Colonic mucosa (tissue), 4 donors: ENCODE results near the gene DBF4B. TPM values are rescaled to one million over a fixed set of nuclear protein-coding genes. Genes with fewer than 3 reads are reported as not detected.

Experiments used
- DNase-seq: peaks from one replicate; pipeline ENCODE4 v3.0.0-alpha.2; 2020
- H3K27ac ChIP-seq: fragments of 200-600 bp; one replicate; pipeline ENCODE4 v1.8.0; 2021
- H3K27me3 ChIP-seq: fragments of 200-600 bp; one replicate; pipeline ENCODE4 v1.8.0; 2021
- H3K36me3 ChIP-seq: fragments of 200-600 bp; one replicate; pipeline ENCODE4 v1.8.0; 2021
- H3K4me1 ChIP-seq: fragments of 200-600 bp; one replicate; pipeline ENCODE4 v1.8.0; 2021; ENCODE audit warnings: mild to moderate bottlenecking
- H3K4me3 ChIP-seq: fragments of 200-600 bp; one replicate; pipeline ENCODE4 v1.8.0; 2021
- H3K9ac ChIP-seq, 2 donors: one replicate each; pipeline ENCODE4 v1.7.0; 2013; ENCODE audit warnings: control low read depth in 2 of 2, low read depth in 2 of 2, low read length in 2 of 2
- H3K9me3 ChIP-seq: fragments of 200-600 bp; one replicate; pipeline ENCODE4 v1.8.0; 2021
- intact Hi-C: fragments of 100-400 bp; cut with DNase I; formaldehyde crosslinking; loops from one replicate; pipeline ENCODE4 v1.14.1; 2022
- total RNA-seq, 2 donors: library from RNA; stranded (reverse); fragmentation: NEBNext Ultra II Directional in 1 of 2; extraction: Animal tissue kit (Norgen Biotek cat#: 25700) in 1 of 2; gene quantifications; one replicate each; pipeline ENCODE4 v1.2.1, GENCODE V29; 2021
- TF ChIP-seq, protein P1 (sequence below): fragments of 200-600 bp; IDR thresholded peaks from one replicate; pipeline ENCODE4 v1.8.0; 2022; ENCODE audit warnings: antibody characterized with exemption, mild to moderate bottlenecking
- donor health status: healthy.
- donor health status: DM: no; HTN: no; CAD: no.
- donor health status: DM: no; HTN: no; CAD: no.

The DBF4B gene, protein sequence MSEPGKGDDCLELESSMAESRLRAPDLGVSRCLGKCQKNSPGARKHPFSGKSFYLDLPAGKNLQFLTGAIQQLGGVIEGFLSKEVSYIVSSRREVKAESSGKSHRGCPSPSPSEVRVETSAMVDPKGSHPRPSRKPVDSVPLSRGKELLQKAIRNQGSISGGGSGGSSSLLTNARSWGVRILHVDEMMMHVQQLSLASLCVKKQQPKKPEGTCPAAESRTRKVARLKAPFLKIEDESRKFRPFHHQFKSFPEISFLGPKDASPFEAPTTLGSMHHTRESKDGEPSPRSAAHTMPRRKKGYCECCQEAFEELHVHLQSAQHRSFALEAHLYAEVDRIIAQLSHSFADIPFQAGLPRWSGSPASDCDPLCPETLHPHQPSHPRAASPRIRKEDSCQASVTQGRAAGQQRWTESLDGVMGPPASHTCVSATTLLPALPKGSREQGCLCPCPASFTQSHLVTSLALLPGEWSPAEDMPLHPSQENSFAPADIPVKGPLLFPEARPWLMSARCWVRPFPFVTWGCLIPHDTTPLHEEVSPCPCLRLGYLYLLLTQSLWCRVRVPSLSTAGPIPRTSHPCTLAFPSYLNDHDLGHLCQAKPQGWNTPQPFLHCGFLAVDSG
- total RNA-seq, result 10 to 100 TPM in 1 of 2 donors, 1 to 10 TPM in 1; 5.6 to 14.4 TPM

GRCh38 chr17:44708401-44709263 is at the start of gene DBF4B:
TSS of gene DBF4B (plus strand) at chr17:44708665. CDS start at chr17:44708821, 156 bp downstream.
- peak within 1 kb of the TSS; percentile 68 to 79 for H3K9ac ChIP-seq
- H3K9me3 ChIP-seq, result no peaks in the 10 kb centered on the region
- intact Hi-C loops, result no loop called here
- H3K27me3 ChIP-seq, result no peaks in the 10 kb centered on the region
- DNase-seq, result peak; percentile 91
- H3K4me3 ChIP-seq, result peak within 1 kb of the TSS; percentile 86
- H3K36me3 ChIP-seq, result no peaks in the 10 kb centered on the region
- peaks cover 3% of the 10 kb centered on the region for H3K4me1 ChIP-seq
- no peak within 1 kb of the TSS for H3K27ac ChIP-seq
- TF ChIP-seq, protein P1, sequence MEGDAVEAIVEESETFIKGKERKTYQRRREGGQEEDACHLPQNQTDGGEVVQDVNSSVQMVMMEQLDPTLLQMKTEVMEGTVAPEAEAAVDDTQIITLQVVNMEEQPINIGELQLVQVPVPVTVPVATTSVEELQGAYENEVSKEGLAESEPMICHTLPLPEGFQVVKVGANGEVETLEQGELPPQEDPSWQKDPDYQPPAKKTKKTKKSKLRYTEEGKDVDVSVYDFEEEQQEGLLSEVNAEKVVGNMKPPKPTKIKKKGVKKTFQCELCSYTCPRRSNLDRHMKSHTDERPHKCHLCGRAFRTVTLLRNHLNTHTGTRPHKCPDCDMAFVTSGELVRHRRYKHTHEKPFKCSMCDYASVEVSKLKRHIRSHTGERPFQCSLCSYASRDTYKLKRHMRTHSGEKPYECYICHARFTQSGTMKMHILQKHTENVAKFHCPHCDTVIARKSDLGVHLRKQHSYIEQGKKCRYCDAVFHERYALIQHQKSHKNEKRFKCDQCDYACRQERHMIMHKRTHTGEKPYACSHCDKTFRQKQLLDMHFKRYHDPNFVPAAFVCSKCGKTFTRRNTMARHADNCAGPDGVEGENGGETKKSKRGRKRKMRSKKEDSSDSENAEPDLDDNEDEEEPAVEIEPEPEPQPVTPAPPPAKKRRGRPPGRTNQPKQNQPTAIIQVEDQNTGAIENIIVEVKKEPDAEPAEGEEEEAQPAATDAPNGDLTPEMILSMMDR, result no peak

DNA sequence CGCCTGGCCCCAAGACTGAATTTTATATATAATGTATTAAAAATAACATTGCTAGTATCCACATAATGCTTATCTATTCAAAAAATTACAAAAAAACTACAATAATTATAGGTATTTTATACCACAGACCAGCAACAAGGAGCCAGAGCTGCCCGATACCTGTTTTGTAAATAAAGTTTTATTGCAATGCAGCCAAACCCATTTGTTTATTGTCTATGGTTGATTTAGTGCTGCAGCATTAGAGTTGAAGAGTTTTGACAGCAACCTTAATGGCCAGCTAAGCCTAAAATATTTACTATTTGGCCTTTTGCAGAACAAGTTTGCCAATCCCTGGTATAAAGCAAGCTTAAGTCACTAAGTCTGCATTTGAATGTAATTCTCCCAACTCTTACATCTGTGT is 46.6 kb upstream of the DBF4B start:
- no peak for DNase-seq
- Histone ChIP-seq H3K9ac (no peak overlapping the region), H3K27me3 (peaks cover 3% of the 10 kb centered on the region), H3K36me3 (no peaks in the 10 kb centered on the region), H3K4me3 (no peak overlapping the region), H3K9me3 (no peaks in the 10 kb centered on the region), H3K4me1 (no peaks in the 10 kb centered on the region), H3K27ac (no peak overlapping the region)
- intact Hi-C loops, result no loop called here
- TF ChIP-seq, protein P1, result no peak

DNA sequence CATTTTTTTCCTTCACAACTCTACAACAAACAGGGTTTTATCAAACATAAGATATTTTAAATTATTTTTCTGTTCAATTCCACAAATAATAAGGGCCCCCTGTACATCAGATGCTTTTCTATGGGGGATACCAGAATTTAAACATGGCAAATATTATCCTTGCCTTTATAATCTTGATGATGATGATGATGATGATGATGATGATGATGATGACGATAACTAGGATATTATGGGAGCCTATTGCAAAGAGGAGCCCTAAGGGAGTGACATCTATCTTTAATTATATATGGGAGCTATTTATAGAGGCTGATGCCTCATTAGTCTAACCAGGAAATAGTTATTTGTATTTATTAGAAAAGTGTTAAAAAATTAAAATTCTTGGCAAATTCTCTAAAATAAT is 45.4 kb upstream of the DBF4B start:
- Histone ChIP-seq H3K4me3 (no peak overlapping the region), H3K36me3 (no peaks in the 10 kb centered on the region), H3K9ac (no peak overlapping the region), H3K27ac (no peak overlapping the region), H3K9me3 (no peaks in the 10 kb centered on the region), H3K27me3 (no peaks in the 10 kb centered on the region), H3K4me1 (no peaks in the 10 kb centered on the region)
- TF ChIP-seq, protein P1, result no peak
- no peak for DNase-seq
- intact Hi-C loops, result no loop called here

DNA sequence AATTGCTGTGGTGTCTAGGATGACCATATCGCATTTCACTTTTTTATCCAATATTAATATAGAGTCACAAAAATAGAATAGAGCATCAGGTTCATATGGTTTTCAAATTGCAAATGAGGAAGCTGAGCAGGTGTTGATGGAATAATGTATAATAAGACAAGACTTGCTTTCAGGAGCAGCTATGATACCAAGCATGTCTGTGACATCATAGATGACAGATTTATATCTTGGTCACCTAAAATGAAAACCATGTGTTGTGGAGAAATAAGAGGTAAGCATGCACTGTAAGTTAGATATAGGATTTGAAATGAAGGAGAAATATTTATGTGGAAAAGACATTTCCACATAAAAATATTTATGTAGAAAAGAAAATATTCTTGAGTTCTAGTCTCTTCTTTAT is 43.6 kb upstream of the DBF4B start:
- DNase-seq, result no peak
- TF ChIP-seq, protein P1, result no peak
- H3K27me3 ChIP-seq, result no peaks in the 10 kb centered on the region
- H3K4me3 ChIP-seq, result no peak overlapping the region
- intact Hi-C loops, result no loop called here
- no peak overlapping the region for H3K9ac ChIP-seq
- H3K4me1 ChIP-seq, result no peaks in the 10 kb centered on the region
- no peak overlapping the region for H3K27ac ChIP-seq
- no peaks in the 10 kb centered on the region for H3K36me3 ChIP-seq
- H3K9me3 ChIP-seq, result no peaks in the 10 kb centered on the region

DNA sequence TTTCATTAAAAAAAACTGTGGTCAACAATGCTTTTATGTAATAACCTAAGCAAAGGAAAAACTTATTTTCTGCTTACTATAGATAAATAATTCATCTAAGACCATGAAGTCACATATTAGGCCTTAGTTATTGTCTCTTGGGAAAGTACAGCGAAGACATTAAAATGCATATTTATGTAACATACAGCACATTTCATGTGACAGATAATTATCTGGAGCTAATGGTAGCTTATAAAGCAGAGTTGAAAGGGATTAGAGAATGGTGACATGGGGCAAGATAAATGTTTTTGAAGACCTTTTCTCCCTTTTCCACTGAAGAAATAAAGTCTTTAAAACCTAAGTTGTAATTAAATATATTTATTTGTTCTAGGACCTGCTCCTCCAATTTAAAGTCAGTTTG is 42.5 kb upstream of the DBF4B start:
- H3K36me3 ChIP-seq, result no peaks in the 10 kb centered on the region
- no peaks in the 10 kb centered on the region for H3K9me3 ChIP-seq
- intact Hi-C loops, result no loop called here
- no peak overlapping the region for H3K27ac ChIP-seq
- H3K27me3 ChIP-seq, result no peaks in the 10 kb centered on the region
- TF ChIP-seq, protein P1, result no peak
- no peak overlapping the region for H3K4me3 ChIP-seq
- H3K9ac ChIP-seq, result no peak overlapping the region
- no peaks in the 10 kb centered on the region for H3K4me1 ChIP-seq
- DNase-seq, result no peak
